BLaER1 treated with 17β-estradiol and CSF1 and Interleukin-3, amounts not matched to agents 10 nM and 100 nM (cell line): Measurements from ENCODE around the gene STRAP.
A peak's percentile ranks its signal among the peaks of the same experiment; 100 is the strongest.
"Not testable (repeated sequence)": the region's sequence is repeated elsewhere in the genome, so short reads cannot be mapped to it uniquely, and the experiment has no call there.

Experiments
- H3K27ac ChIP-seq, 11 experiments: shearing (Covaris generic); formaldehyde crosslinking; 2 replicates each; pipeline ENCODE4 v1.8.1; 2022
- H3K27me3 ChIP-seq, 11 experiments: shearing (Covaris generic); formaldehyde crosslinking; 2 replicates each; pipeline ENCODE4 v1.8.1; 2022
- H3K36me3 ChIP-seq, 11 experiments: shearing (Covaris generic); formaldehyde crosslinking; 2 replicates each; pipeline ENCODE4 v1.8.1; 2022
- H3K4me1 ChIP-seq, 10 experiments: shearing (Covaris generic); formaldehyde crosslinking; 2 replicates each; pipeline ENCODE4 v1.8.1; 2022
- H3K4me2 ChIP-seq, 11 experiments: shearing (Covaris generic); formaldehyde crosslinking; 2 replicates each; pipeline ENCODE4 v1.8.1; 2022
- H3K4me3 ChIP-seq, 10 experiments: shearing (Covaris generic); formaldehyde crosslinking; 2 replicates each; pipeline ENCODE4 v1.8.1; 2022
- H3K9ac ChIP-seq, 11 experiments: shearing (Covaris generic); formaldehyde crosslinking; 2 replicates each; pipeline ENCODE4 v1.8.1; 2022
- H3K9me3 ChIP-seq, 11 experiments: shearing (Covaris generic); formaldehyde crosslinking; replicated peaks in 1 of 11; 2 replicates each; pipeline ENCODE4 v1.8.1; 2022
- H4K20me1 ChIP-seq, 11 experiments: shearing (Covaris generic); formaldehyde crosslinking; 2 replicates each; pipeline ENCODE4 v1.8.1; 2022
- Cebpa-rat ChIP-seq, 11 experiments: shearing (Covaris generic); IDR thresholded peaks; 2 replicates each; pipeline ENCODE4 v1.8.1; 2022

STRAP gene

GRCh38 chr12:15904378-15904920 is 22.3 kb downstream of the STRAP start:
- no peaks in the 10 kb centered on the region for H3K27me3 ChIP-seq
- peaks cover 0 to under 1% (median 0%) of the 10 kb centered on the region in 10 experiments; a peak in 1 of 20 replicates for H3K4me1 ChIP-seq
- H3K4me3 ChIP-seq = no peak overlapping the region
- peaks cover 0 to 8% (median 0%) of the 10 kb centered on the region in 11 experiments; a peak in 8 of 22 replicates for H4K20me1 ChIP-seq
- H3K4me2 ChIP-seq = no peak overlapping the region
- no peak overlapping the region for H3K9ac ChIP-seq
- H3K9me3 ChIP-seq = no peaks in the 10 kb centered on the region
- no peak overlapping the region for H3K27ac ChIP-seq
- H3K36me3 ChIP-seq = peaks cover 65 to 88% (median 77%) of the 10 kb centered on the region in 11 experiments
- no peak for TF ChIP-seq Cebpa-rat (IDR thresholded peaks at IDR 0.05)

- Histone ChIP-seq H4K20me1 (no peaks in the 10 kb centered on the region), H3K4me2 (peak overlapping the region; percentile 62 to 84 (median 74)), H3K4me3 (peak overlapping the region in 9 of 10 experiments; percentile 66 to 87 (median 80); a peak in 16 of 20 replicates), H3K9me3 (no peaks in the 10 kb centered on the region), H3K27ac (peak overlapping the region; percentile 89 to 97 (median 92); a peak in 19 of 22 replicates), H3K27me3 (no peaks in the 10 kb centered on the region), H3K9ac (peak overlapping the region; percentile 88 to 97 (median 95); a peak in 17 of 22 replicates), H3K4me1 (peaks cover 7 to 22% (median 15%) of the 10 kb centered on the region in 10 experiments; a peak in 17 of 20 replicates), H3K36me3 (peaks cover 11 to 28% (median 19%) of the 10 kb centered on the region in 11 experiments; a peak in 21 of 22 replicates)
- TF ChIP-seq Cebpa-rat (IDR thresholded peaks at IDR 0.05) = no peak
Measured at GRCh38 chr12:15910468-15910863, 28.3 kb downstream of the STRAP start.

GRCh38 chr12:15910864-15911721 is 28.9 kb downstream of the STRAP start, which contains the start of gene DERA:
Gene DERA, plus strand, starts transcription at chr12:15911332. Its CDS starts 52 bp downstream, at chr12:15911384.
- Histone ChIP-seq H3K27me3 (no peaks in the 10 kb centered on the region), H3K4me3 (peak within 1 kb of the TSS; percentile 66 to 87 (median 78)), H3K4me2 (peak within 1 kb of the TSS; percentile 62 to 84 (median 74)), H3K9ac (peak within 1 kb of the TSS; percentile 88 to 97 (median 95)), H3K27ac (peak within 1 kb of the TSS; percentile 89 to 97 (median 92)), H3K36me3 (peaks cover 5 to 26% (median 13%) of the 10 kb centered on the region in 11 experiments; a peak in 20 of 22 replicates), H3K4me1 (peaks cover 7 to 22% (median 15%) of the 10 kb centered on the region in 10 experiments; a peak in 17 of 20 replicates), H4K20me1 (no peaks in the 10 kb centered on the region), H3K9me3 (no peaks in the 10 kb centered on the region)
- no peak for TF ChIP-seq Cebpa-rat (IDR thresholded peaks at IDR 0.05)

GRCh38 chr12:15911931-15912330 is 29.7 kb downstream of the STRAP start:
- H3K9me3 ChIP-seq, H4K20me1 ChIP-seq, H3K27me3 ChIP-seq: not testable (repeated sequence)
- H3K4me1 ChIP-seq = peaks cover 7 to 22% (median 15%) of the 10 kb centered on the region in 10 experiments; a peak in 17 of 20 replicates
- peaks cover 0 to 18% (median 5%) of the 10 kb centered on the region in 11 experiments; a peak in 16 of 22 replicates for H3K36me3 ChIP-seq
- H3K9ac ChIP-seq = peak overlapping the region; percentile 88 to 97 (median 95)
- H3K27ac ChIP-seq = peak overlapping the region; percentile 89 to 97 (median 92)
- H3K4me2 ChIP-seq = peak overlapping the region; percentile 62 to 84 (median 74)
- peak overlapping the region; percentile 66 to 87 (median 78) for H3K4me3 ChIP-seq

GRCh38 chr12:15914131-15914530 is 31.9 kb downstream of the STRAP start:
- H3K9ac ChIP-seq, H3K4me3 ChIP-seq, H4K20me1 ChIP-seq, H3K4me2 ChIP-seq, H3K27ac ChIP-seq, H3K27me3 ChIP-seq, H3K9me3 ChIP-seq: not testable (repeated sequence)
- Histone ChIP-seq H3K36me3 (peaks cover 0 to 19% (median 9%) of the 10 kb centered on the region in 11 experiments; a peak in 9 of 22 replicates), H3K4me1 (peaks cover 7 to 22% (median 15%) of the 10 kb centered on the region in 10 experiments; a peak in 17 of 20 replicates)

- no peak overlapping the region for H3K4me2 ChIP-seq
- H3K4me3 ChIP-seq = no peak overlapping the region
- no peak overlapping the region for H3K27ac ChIP-seq
- H3K27me3 ChIP-seq = no peaks in the 10 kb centered on the region
- H3K9ac ChIP-seq = no peak overlapping the region
- H3K9me3 ChIP-seq = peaks cover 0 to 9% (median 0%) of the 10 kb centered on the region in 11 experiments; a peak in 5 of 22 replicates
- peaks cover 0 to under 1% (median 0%) of the 10 kb centered on the region in 10 experiments; a peak in 1 of 20 replicates for H3K4me1 ChIP-seq
- peaks cover 0 to 8% (median 0%) of the 10 kb centered on the region in 11 experiments; a peak in 4 of 22 replicates for H4K20me1 ChIP-seq
- TF ChIP-seq Cebpa-rat (IDR thresholded peaks at IDR 0.05) = no peak
- H3K36me3 ChIP-seq = peaks cover 0 to 19% (median 9%) of the 10 kb centered on the region in 11 experiments; a peak in 10 of 22 replicates
Measured at GRCh38 chr12:15918066-15918465, 35.9 kb downstream of the STRAP start.

GRCh38 chr12:15919418-15919817 is 37.2 kb downstream of the STRAP start:
- Histone ChIP-seq H4K20me1 (peaks cover 0 to 8% (median 0%) of the 10 kb centered on the region in 11 experiments; a peak in 4 of 22 replicates), H3K4me1 (no peaks in the 10 kb centered on the region), H3K27me3 (no peaks in the 10 kb centered on the region), H3K9me3 (peaks cover 0 to 9% (median 0%) of the 10 kb centered on the region in 11 experiments; a peak in 5 of 22 replicates), H3K9ac (no peak overlapping the region), H3K36me3 (peaks cover 0 to 19% (median 9%) of the 10 kb centered on the region in 11 experiments; a peak in 10 of 22 replicates), H3K4me3 (no peak overlapping the region), H3K27ac (no peak overlapping the region), H3K4me2 (no peak overlapping the region)
- no peak for TF ChIP-seq Cebpa-rat (IDR thresholded peaks at IDR 0.05)

GRCh38 chr12:15924956-15925355 is 42.8 kb downstream of the STRAP start:
- Histone ChIP-seq H3K36me3 (peaks cover 0 to 15% (median 8%) of the 10 kb centered on the region in 11 experiments; a peak in 3 of 22 replicates), H3K4me3 (no peak overlapping the region), H3K27me3 (no peaks in the 10 kb centered on the region), H3K4me1 (no peaks in the 10 kb centered on the region), H4K20me1 (peaks cover 0 to 10% (median 0%) of the 10 kb centered on the region in 11 experiments; a peak in 5 of 22 replicates), H3K27ac (no peak overlapping the region), H3K4me2 (no peak overlapping the region), H3K9me3 (peaks cover 0 to 14% (median 4%) of the 10 kb centered on the region in 11 experiments; a peak in 10 of 22 replicates), H3K9ac (no peak overlapping the region)
- TF ChIP-seq Cebpa-rat (IDR thresholded peaks at IDR 0.05) = no peak
